DMS114 treated with DMSO at 0.1 percent for 48 hours (cell line): ENCODE measurements around the gene TMEM178B.
"Not testable (repeated sequence)": the region's sequence is repeated elsewhere in the genome, so short reads cannot be mapped to it uniquely, and the experiment has no call there.

Experiments
- DNase-seq: peaks from one replicate; lab custom pipeline; 2025; ENCODE audit not compliant: unreplicated experiment; lab: John Stamatoyannopoulos, UW

Gene TMEM178B

DNA sequence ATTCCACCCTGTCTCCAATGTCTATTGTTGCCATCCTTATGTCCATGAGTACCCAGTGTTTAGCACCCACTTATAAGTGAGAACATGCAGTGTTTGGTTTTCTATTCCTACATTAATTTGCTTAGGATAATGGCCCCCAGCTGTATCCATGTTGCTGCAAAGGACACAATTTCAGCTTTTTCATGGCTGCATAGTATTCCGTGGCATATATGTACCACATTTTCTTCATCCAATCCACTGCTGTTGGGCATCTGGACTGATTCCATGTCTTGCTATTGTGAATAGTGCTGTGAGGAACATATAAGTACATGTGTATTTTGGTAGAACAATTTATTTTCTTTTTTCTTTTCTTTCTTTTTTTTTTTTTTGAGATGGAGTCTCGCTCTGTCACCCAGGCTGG is 68.2 kb downstream of the TMEM178B start:
- DNase-seq: no peak

DNA sequence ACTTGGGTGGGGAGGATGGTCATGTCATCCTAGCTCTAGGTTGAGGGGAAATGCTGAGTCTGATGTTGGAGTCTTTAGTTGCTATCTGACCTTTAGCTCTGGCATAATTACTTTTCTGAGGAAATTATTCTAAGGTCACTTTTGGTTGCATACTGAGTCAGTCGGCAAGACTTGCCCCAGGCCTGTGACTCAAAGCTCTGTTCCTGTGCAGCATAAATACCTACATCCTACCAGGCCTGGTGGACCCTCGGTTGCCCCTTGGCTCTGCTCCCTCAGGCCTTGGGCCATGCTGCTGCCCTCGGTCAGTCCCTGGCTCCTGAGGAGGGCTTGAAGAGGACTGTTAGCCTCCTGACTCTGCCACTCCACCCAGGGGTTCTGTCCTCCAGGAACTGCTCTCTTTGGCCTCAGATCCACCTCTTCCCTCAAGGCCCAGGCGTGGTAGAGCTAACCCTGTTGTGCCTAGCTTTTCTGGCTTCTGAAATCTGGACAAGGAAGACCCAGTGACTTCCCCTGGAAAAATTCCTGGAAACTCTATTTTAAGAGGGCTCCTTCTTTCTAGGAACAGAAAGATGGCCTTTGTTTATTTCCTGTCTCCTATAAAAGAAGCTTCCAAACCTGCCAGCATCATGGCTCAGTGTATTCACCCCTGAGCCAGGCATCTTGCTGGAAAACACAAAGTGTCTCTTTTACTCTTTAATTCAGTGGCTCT is 71.2 kb downstream of the TMEM178B start:
- DNase-seq: no peak

DNA sequence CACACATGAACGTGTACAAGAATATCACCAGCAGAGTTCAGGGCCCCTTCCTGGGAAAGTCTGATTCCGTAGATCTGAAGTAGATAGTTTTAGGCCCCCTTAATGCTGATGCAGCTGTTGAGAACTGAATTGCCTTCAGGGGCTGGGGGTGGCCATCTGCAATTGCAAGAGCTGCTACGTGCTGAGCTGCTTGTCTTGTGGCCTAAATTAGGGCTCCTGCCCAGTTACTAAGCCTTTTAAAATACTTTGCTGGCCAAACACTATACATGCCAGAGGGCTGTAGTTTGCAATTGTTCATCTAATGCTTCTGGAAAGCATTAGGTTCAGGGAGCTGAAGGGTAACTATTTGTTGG is 71.7 kb downstream of the TMEM178B start:
- DNase-seq: no peak

DNA sequence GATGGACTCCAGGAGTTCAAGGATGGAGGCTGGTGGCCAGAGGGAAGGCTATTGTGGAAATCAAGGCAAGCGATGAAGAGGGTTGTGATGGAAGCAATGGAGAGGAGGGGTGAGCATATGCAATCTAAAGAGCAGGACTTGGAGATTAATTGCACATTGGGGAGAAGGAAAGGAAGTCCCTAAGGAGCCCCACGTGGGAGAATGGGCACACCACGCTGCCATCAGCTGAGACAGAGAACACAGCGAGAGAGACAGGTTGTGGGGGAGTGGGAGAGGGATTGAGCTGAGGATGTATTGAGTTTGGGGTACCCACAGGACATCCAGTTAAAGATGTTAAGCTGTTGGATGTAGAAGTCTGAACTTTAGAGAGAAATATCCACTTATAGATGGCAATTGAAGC is 73.6 kb downstream of the TMEM178B start:
- DNase-seq: no peak

DNA sequence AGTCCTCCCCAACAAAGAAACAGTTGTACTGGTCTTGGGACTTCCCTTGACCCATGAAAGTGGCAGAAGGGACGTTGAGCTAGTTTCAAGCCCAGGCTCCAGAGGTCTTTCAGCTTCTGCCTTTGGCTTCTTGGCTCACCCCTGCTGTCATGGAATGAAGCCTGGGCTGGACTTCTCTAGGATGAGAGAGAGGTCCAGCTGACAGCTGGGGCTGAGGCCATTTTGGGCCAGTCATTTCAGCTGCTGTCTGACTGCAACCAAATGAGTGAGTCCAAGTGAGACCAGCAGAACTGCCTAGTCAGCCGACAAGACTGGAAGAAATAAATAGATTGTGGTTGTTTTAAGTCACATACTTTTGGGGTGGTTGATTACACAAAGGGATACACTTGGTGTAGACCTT is 76.6 kb downstream of the TMEM178B start:
- DNase-seq: no peak

DNA sequence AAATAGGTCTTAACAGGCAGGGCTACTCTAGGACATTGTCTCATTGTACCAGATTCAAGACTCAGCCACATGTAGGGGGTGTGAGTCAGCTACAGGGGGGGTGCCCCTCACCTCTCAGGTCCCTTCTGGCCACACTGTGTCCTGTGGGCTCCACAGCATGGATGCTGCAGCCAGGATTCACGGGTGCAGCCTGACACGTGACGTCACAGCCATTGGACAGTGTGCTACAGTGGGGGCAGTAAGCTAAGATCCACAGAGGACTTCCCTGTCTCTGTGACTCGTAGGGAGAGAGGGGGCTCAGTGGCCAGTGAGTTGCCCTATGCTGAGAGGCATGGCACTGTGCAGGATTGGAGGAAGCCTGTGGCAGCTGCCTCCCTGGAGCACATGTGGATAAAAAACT is 77.9 kb downstream of the TMEM178B start:
- no peak for DNase-seq

DNA sequence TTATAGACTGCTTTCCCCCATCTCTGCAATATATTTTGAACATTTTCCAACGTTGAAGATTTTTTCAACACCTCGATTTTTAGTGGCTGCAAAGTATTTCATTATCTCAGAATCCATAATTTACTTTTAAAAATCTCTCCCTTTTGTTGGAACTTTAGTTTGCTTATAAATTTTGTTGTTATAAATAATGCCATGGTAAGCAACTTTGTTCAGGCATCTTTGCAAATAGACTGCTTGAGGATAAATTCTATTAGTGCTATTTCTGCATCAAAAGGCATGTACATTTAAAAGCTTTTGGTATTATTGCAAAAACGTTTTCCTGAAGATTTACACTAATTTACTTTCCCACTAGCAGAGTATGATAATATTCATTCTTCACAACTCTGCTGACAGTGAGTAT is 79.4 kb downstream of the TMEM178B start:
- DNase-seq: no peak

DNA sequence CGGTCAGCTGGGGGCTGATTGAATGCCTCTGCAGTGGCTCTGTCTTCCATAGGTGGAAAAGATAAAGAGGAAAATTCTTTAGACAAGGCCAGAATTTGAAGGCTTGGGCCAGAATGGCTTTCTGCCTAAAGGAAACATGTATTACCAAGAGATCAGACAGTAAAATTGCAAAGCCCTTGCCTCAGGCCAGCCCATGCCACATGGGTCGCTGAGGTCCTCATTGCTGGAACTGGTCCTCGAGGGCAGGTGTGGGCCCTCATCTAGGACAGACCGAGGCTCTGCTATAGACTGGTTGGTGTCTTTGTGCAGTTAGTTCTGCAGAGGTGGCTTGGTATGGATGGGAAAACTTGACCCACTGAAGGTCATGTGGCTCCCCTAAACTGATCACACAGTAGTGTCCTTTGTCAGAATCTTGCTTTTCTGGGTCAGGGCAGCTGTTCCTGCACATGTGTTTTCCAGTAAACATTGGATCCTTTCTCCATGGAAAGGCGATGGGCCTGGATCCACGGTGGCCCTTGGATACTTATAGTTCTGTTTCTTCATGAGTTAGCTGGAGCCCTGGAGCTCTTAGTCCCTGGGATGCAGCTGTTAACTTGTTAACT is 80.4 kb downstream of the TMEM178B start:
- DNase-seq: no peak

DNA sequence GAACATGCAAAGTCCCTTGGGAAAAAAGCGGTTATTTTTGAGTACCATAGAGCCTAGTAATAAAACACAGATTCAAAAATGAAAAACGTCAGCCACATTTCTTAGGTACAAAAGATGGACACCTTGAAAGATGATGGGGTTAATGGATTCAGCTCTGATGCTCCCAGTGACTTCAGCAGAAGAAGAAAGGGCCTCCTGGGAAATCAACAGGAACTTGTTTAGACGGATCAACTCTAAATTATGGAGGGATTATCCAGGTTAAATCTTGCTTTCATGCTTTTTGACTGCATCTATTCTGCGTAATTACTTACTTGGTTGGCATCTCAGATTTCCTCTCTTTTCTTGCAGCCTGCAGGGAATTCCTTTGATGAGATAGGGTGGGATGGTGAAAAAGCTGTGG is 82.5 kb downstream of the TMEM178B start:
- no peak for DNase-seq

DNA sequence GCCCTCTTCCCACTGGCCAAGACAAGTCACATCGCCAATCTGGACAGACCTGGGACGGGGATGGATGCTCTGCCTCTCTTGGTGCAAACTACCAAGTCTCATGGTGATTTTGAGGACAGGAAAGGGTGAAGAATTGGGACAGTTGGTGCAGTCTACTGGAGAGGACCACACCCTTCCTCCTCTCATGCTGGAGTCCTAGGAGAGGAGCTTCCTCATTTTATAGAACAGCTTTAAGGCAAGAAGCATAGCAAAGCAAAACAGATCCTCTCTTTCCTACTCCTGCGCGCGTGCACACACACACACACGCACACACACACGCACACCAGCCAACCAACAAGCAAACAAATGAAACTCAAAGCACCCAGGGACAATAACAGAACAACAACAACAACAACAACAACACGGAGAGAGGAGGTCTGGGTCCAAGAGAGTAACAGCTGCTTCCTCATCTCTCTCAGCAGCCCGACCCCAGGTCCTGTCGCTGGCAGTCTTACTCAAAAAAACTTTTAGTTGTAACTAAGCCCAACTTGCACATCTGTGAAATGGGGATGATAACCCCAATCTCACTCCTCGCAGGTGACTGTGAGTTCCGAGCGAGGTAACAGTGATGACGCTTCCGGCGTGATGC is 83.4 kb downstream of the TMEM178B start:
- DNase-seq: no peak

DNA sequence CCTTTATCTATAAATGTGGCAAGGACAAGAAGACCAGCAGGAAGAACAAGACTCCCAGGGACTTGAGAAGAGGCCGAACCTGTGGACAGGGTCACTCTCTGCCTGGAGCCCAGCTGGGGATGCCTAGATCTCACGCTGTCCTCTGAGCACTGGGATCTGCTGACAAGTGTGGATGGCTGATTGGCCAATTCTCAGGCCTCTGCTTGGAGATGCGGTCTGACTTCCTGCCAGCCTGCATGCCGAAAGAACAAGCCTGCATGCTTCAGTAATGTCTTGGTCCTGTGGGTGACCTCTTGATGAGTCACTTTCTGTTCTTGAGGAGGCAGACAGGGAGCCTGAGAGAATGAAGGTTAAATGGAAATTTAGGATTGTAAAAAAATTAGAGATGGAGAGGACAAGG is 84.7 kb downstream of the TMEM178B start:
- no peak for DNase-seq

DNA sequence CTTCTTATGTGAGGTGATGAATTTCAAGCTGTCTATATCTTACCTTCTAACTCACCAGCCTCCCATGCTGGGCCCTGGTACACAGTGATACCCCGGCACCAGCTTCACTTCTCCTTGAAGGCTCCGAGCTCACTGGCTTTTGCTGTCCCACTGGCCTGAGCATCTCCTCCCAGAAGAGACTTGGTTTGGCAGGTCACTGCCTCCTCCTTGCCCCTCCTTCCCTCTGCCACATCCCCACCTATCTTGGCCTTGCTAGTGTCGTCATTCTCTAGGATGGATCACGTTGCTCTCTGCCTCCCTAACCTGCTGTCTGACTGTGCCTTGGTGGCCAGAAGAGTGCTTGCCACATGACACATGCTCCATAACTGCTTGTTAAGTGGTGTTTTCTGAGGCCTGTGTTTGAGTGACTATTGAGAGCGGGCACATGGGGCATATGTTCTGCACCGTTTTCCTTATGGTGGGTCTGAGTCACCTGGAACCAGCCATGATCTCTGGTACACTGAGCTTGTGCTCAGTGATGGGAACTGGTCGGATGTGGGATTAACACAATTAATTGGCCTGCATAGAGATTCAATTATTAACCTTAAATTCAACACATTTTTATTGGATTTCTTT is 86.5 kb downstream of the TMEM178B start:
- DNase-seq: no peak

DNA sequence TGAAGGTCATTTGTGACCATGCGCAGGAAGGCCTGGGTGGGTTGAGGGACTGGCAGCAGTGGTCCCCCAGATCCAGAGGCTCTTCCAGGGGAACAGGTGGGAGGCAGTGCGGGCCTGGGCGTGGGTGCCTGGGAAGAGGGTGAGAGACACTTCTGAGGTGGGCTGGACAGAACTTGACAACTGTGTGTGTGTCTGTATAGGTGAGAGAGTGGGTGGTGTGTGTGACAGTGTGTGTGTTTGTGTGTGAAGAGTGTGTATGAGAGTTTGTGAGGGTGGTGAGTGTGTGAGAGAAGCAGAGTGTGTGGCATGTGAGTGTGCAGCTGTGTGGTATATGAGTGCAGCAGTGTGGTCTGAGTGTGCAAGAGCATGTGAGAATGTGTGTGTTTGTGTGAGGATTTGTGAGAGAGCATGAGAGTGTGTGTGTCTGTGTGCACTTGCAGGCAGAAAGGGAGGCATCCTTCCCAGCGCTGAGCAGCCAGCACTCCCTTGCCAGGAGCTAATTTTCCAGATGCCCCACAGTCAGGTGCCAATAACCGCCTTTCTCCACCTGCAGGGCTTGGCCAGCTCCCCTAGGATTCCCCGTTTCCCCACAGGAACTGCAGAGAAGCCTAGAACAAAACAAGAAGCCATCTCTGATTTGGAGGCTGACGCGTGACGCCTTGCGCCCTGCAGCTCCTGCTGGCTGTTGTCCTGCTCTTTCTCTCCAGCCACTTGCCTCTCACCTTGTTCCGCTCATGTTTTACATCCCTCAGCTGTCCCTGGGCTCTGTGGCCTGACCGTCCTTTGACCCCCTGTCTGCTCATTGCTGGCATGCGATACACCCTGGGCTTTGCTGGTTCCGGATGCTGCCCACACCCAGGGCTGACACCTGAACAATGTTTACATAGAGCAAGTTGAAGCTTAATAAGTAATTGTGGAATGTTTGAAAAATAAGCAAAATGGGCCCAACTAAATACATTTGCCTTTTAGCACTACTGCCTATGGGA is 88.0 kb downstream of the TMEM178B start:
- DNase-seq: no peak

DNA sequence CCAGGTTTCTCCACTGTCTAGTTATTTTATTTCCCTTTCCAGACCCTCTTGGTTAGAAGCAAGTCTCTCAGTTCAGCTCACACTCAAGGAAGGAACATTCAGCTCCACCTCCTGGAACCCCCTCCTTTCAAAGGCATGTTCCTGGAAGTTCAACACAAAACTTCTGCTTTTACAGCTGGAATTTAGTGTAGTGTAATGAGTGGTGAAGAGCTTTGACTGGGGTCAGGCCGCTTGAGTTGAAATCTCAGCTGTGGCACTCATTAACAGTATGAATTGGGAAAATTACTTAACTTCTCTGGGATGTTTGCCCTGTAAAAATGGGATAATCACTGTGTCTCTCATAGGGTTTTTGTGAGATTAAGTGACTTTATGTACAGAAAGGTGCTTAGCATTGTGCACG is 91.7 kb downstream of the TMEM178B start:
- DNase-seq: no peak

DNA sequence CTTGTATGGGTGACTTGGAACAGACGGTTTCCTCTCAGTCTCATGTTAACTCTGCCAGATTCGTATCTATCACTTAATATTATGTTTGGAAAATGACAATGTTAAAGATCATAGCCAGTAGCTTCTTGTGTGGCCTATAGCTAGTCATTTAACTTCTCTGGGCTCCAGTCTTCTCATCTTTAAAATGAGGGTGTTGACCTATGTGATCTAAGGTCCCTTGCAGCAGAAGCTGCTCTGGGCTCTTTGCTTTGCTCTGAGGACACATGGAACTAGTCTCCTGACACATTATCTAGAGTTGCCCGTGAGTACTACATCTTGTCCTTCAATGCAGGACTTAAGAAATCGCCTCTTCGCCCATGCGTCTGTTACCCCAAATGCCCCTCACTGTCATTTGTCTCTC is 93.1 kb downstream of the TMEM178B start:
- DNase-seq: no peak

DNA sequence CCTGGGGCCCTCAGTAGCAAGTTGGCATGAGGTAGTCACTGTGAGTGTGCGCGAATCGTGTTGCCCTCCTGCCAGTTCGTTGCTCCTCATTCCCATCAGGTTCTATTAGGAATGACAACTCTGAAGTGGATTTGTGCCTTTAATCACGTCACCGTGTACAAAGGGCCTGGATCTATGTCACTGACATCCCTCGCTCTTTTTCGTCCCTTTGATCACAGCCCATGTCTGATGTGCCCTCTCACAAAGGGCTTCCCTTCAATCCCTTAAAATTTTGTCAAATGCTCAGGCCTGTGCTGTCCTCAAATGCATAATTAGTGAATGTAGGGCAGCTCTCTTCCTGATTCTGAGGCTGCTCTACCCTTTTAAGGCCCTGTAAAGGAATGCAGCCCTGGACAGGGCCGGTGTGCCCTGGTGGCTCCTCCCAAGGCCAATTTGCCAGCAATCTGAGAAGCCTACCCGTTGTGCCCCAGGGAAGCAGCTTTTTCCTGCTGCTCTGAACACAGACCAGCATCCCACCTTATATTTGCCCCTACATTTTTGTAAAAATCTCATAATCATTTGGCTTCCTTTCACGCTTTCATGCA is 93.6 kb downstream of the TMEM178B start:
- no peak for DNase-seq

DNA sequence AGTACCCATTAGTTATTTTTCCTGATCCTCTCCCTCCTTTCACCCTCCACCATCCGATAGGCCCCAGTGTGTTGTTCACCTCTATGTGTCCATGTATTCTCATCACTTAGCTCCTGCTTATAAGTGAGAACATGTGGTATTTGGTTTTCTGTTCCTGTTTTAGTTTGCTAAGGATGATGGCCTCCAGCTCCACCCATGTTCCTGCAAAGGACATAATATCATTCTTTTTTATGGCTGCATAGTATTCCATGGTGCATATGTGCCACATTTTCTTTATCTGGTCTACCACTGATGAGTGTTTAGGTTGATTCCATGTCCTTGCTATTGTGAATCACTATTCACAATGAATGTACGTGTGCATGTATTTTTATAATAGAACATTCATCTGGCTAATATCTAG is 95.3 kb downstream of the TMEM178B start:
- not testable (repeated sequence) for DNase-seq

DNA sequence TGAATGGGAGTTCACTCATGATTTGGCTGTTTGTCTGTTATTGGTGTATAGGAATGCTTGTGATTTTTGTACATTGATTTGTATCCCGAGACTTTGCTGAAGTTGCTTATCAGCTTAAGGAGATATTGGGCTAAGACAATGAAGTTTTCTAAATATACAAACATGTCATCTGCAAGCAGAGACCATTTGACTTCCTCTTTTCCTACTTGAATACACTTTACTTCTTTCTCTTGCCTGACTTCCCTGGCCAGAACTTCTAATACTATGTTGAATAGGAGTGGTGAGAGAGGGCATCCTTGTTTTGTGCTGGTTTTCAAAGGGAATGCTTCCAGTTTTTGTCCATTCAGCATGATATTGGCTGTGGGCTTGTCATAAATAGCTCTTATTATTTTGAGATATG is 101.9 kb downstream of the TMEM178B start:
- not testable (repeated sequence) for DNase-seq

DNA sequence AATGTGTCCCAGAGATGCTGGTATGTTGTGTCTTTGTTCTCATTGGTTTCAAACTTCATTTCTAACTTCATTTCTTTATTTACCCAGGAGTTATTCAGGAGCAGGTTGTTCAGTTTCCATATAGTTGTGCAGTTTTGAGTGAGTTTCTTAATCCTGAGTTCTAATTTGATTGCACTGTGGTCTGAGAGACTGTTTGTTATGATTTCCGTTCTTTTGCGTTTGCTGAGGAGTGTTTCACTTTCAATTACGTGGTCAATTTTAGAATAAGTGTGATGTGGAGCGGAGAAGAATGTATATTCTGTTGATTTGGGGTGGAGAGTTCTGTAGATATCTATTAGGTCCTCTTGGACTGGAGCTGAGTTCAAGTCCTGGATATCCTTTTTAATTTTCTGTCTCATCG is 103.3 kb downstream of the TMEM178B start:
- DNase-seq: not testable (repeated sequence)

DNA sequence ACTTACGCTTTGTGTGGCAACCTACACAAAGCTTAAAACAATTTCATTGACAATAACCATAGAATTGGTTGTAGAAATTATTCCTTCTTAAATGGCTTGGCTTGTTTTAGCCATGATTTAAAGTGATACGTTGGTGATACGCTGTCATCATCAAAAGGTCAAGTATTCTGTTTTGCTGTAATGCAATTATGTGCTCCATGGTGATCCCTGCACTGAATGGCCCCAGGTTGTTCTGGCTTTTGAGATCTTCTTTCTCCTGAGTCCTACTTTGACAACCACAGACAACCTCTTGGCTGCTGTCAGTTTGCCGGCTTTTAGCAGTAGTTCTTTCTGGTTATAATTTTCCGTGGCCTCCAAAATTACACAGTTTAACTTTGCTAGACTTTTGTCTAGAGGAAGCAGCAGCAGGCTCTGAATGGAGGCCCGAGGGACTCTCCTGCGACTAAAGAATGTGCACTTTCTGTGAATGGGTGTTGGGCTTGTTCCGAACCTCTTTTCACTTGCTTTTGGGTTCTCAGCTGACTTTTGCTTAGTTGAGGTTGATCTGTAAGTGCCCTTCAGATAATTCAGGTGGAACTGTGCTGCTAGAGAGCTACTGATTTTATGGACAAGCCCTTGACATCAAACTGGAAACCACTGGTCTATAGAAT is 104.7 kb downstream of the TMEM178B start:
- DNase-seq: no peak
